ENCODE data around the gene BARHL1. TPM values are rescaled to one million over a fixed set of nuclear protein-coding genes. Genes with fewer than 3 reads are reported as not detected.

Gene BARHL1
- total RNA-seq, 6 donors from 2014 or later, result not detected

- ATAC-seq (ENCODE audit: low FRiP score in 2 of 2), result no peak
- DNase-seq, result no peak
- Histone ChIP-seq H3K9me3 (no peaks in the 10 kb centered on the region), H3K4me1 (no peaks in the 10 kb centered on the region), H3K27me3 (no peaks in the 10 kb centered on the region), H3K27ac (no peak overlapping the region), H3K4me3 (no peak overlapping the region), H3K36me3 (peaks cover 10 to 60% (median 31%) of the 10 kb centered on the region in 4 donors)
- WGBS, 2 donors, result 91 to 96% methylated on average over 12 of the region's 12 CpGs
- TF ChIP-seq EP300 (IDR thresholded peaks at IDR 0.05) (no peak), CTCF (IDR thresholded peaks at IDR 0.05) (no peak), POLR2A (IDR thresholded peaks at IDR 0.05) (no peak), POLR2AphosphoS5 (IDR thresholded peaks at IDR 0.05) (no peak)
These were observed 55.4 kb downstream of the BARHL1 start for GRCh38 chr9:132637801-132638200.

- no peak for ATAC-seq (ENCODE audit: low FRiP score in 2 of 2)
- no peak for TF ChIP-seq POLR2AphosphoS5 (IDR thresholded peaks at IDR 0.05)
- no peak for TF ChIP-seq POLR2A (IDR thresholded peaks at IDR 0.05)
- no peak for TF ChIP-seq CTCF (IDR thresholded peaks at IDR 0.05)
- no peak for TF ChIP-seq EP300 (IDR thresholded peaks at IDR 0.05)
- Histone ChIP-seq H3K9me3 (no peaks in the 10 kb centered on the region), H3K4me1 (no peaks in the 10 kb centered on the region), H3K36me3 (peaks cover 10 to 64% (median 33%) of the 10 kb centered on the region in 4 donors), H3K27me3 (no peaks in the 10 kb centered on the region), H3K4me3 (no peak overlapping the region), H3K27ac (no peak overlapping the region)
- no peak for DNase-seq
- WGBS, 2 donors, result 94 to 96% methylated on average over 5 of the region's 5 CpGs
These were observed 55.8 kb downstream of the BARHL1 start for GRCh38 chr9:132638240-132638639.

GRCh38 chr9:132639322-132639721 lies 56.9 kb downstream of the BARHL1 start:
- DNase-seq (no peak), ATAC-seq (ENCODE audit: low FRiP score in 2 of 2) (no peak)
- WGBS, 2 donors, result 93 to 94% methylated on average over 5 of the region's 5 CpGs
- Histone ChIP-seq H3K27me3 (no peaks in the 10 kb centered on the region), H3K9me3 (no peaks in the 10 kb centered on the region), H3K36me3 (peaks cover 10 to 75% (median 36%) of the 10 kb centered on the region in 4 donors), H3K4me1 (no peaks in the 10 kb centered on the region), H3K27ac (no peak overlapping the region), H3K4me3 (no peak overlapping the region)
- TF ChIP-seq POLR2AphosphoS5 (IDR thresholded peaks at IDR 0.05) (no peak), POLR2A (IDR thresholded peaks at IDR 0.05) (no peak), CTCF (IDR thresholded peaks at IDR 0.05) (no peak), EP300 (IDR thresholded peaks at IDR 0.05) (no peak)

Other genes starting within 250 kb of the BARHL1 start
- 10 to 100 TPM; 44.3 to 91.4 (median 55.4) TPM for gene SETX, start 227.6 kb upstream of the BARHL1 start, total RNA-seq
- gene TTF1, start 175.8 kb upstream of the BARHL1 start, total RNA-seq, result 10 to 100 TPM in 4 of 6 donors, 1 to 10 TPM in 2; 7.7 to 16.9 (median 12.3) TPM
- gene CFAP77, start 172.4 kb upstream of the BARHL1 start, total RNA-seq, result 10 to 100 TPM in 1 of 6 donors, 1 to 10 TPM in 3, under 1 TPM in 1, not detected in 1; 0.78 to 16.7 (median 2.7) TPM
- gene DDX31, start 87.4 kb downstream of the BARHL1 start, total RNA-seq, result 10 to 100 TPM; 13.5 to 22.1 (median 18.8) TPM
- 10 to 100 TPM in 4 of 6 donors, 1 to 10 TPM in 2; 6.4 to 20.9 (median 14.2) TPM for gene GTF3C4, start 87.9 kb downstream of the BARHL1 start, total RNA-seq

All from upper lobe of left lung (tissue), 6 donors.